Lower lobe of right lung (tissue), 2 donors: Measurements from ENCODE around the gene ACTA2. TPM values are rescaled to one million over a fixed set of nuclear protein-coding genes. Genes with fewer than 3 reads are reported as not detected.

Experiments
- ATAC-seq, 2 donors: fragments of 200-7000 bp; cut with Tn5 transposase; one replicate each; pipeline ENCODE4 v1.9.1; 2020 to 2022; ENCODE audit warnings: mild to moderate bottlenecking in 2 of 2, moderate library complexity in 2 of 2
- DNase-seq: peaks from one replicate; pipeline ENCODE4 v3.0.0-alpha.2; 2020
- H3K27ac ChIP-seq: fragments of 200-600 bp; one replicate; pipeline ENCODE4 v1.8.0; 2022
- H3K27me3 ChIP-seq: fragments of 200-600 bp; one replicate; pipeline ENCODE4 v1.8.0; 2022; ENCODE audit warnings: low read depth
- H3K36me3 ChIP-seq: fragments of 200-600 bp; one replicate; pipeline ENCODE4 v1.8.0; 2022; ENCODE audit warnings: mild to moderate bottlenecking
- H3K4me1 ChIP-seq: fragments of 200-600 bp; one replicate; pipeline ENCODE4 v1.8.0; 2022
- H3K4me3 ChIP-seq: fragments of 200-600 bp; one replicate; pipeline ENCODE4 v1.8.0; 2022; ENCODE audit warnings: mild to moderate bottlenecking
- H3K9me3 ChIP-seq: fragments of 200-600 bp; one replicate; pipeline ENCODE4 v1.8.0; 2022
- CTCF ChIP-seq: fragments of 200-600 bp; IDR thresholded peaks from one replicate; pipeline ENCODE4 v1.8.0; 2022; ENCODE audit warnings: antibody characterized with exemption, mild to moderate bottlenecking
- intact Hi-C: fragments of 100-400 bp; cut with DNase I; formaldehyde crosslinking; loops from one replicate; pipeline ENCODE4 v1.11.0; 2022
- total RNA-seq: library from RNA; stranded (reverse); fragmentation: NEBNext Ultra II Directional; extraction: Animal tissue kit (Norgen Biotek cat#: 25700); gene quantifications from one replicate; pipeline ENCODE4 v1.2.1, GENCODE V29; 2021
- donor health status: DM: no; HTN: yes; CAD: no; lungs with severe emphysema.

The ACTA2 gene
- total RNA-seq, 1 donor from 2014 or later = 204 TPM

- ATAC-seq = no peak
- H3K4me1 ChIP-seq = peaks cover 53% of the 10 kb centered on the region
- DNase-seq = no peak
- H3K36me3 ChIP-seq = no peaks in the 10 kb centered on the region
- H3K27me3 ChIP-seq = no peaks in the 10 kb centered on the region
- no peaks in the 10 kb centered on the region for H3K9me3 ChIP-seq
- no peak overlapping the region for H3K4me3 ChIP-seq
- peak; percentile 80 for TF ChIP-seq CTCF
- no peak overlapping the region for H3K27ac ChIP-seq
- intact Hi-C loops = loop anchor here (10.0 kb wide), 1 partner anchor 52 kb away; no protein-coding TSS in a partner anchor
Measured at GRCh38 chr10:88986549-88987242, 34.1 kb upstream of the ACTA2 start.

- TF ChIP-seq CTCF = no peak
- intact Hi-C loops = loop anchor here (10.0 kb wide), 1 partner anchor 50 kb away; no protein-coding TSS in a partner anchor
- H3K4me1 ChIP-seq = peaks cover 50% of the 10 kb centered on the region
Measured at GRCh38 chr10:88984525-88984924, 32.0 kb upstream of the ACTA2 start.

GRCh38 chr10:88983939-88984338 is 31.4 kb upstream of the ACTA2 start:
- ATAC-seq = no peak
- no peaks in the 10 kb centered on the region for H3K9me3 ChIP-seq
- peak overlapping the region; percentile 13 for H3K27ac ChIP-seq
- TF ChIP-seq CTCF = no peak
- no peak for DNase-seq
- peaks cover 44% of the 10 kb centered on the region for H3K4me1 ChIP-seq
- no peaks in the 10 kb centered on the region for H3K27me3 ChIP-seq
- intact Hi-C loops = loop anchor here (10.0 kb wide), 1 partner anchor 49 kb away; no protein-coding TSS in a partner anchor
- H3K4me3 ChIP-seq = no peak overlapping the region
- no peaks in the 10 kb centered on the region for H3K36me3 ChIP-seq

More at GRCh38 chr10:88984525-88984924, 32.0 kb upstream of the ACTA2 start:
- H3K9me3 ChIP-seq = no peaks in the 10 kb centered on the region
- DNase-seq = no peak
- no peaks in the 10 kb centered on the region for H3K27me3 ChIP-seq
- no peaks in the 10 kb centered on the region for H3K36me3 ChIP-seq
- no peak overlapping the region for H3K4me3 ChIP-seq
- no peak overlapping the region for H3K27ac ChIP-seq
- no peak for ATAC-seq

GRCh38 chr10:88983206-88983605 is 30.6 kb upstream of the ACTA2 start:
- Histone ChIP-seq H3K4me1 (peaks cover 38% of the 10 kb centered on the region), H3K4me3 (no peak overlapping the region), H3K36me3 (no peaks in the 10 kb centered on the region), H3K27ac (no peak overlapping the region), H3K9me3 (no peaks in the 10 kb centered on the region), H3K27me3 (no peaks in the 10 kb centered on the region)
- no peak for ATAC-seq
- no peak for DNase-seq
- intact Hi-C loops = loop anchor here (10.0 kb wide), 1 partner anchor 48 kb away; no protein-coding TSS in a partner anchor
- TF ChIP-seq CTCF = no peak

- Histone ChIP-seq H3K27ac (no peak overlapping the region), H3K4me3 (no peak overlapping the region), H3K4me1 (peaks cover 30% of the 10 kb centered on the region), H3K9me3 (no peaks in the 10 kb centered on the region), H3K36me3 (no peaks in the 10 kb centered on the region), H3K27me3 (no peaks in the 10 kb centered on the region)
- intact Hi-C loops = loop anchor here (10.0 kb wide), 1 partner anchor 48 kb away; no protein-coding TSS in a partner anchor
- no peak for TF ChIP-seq CTCF
- no peak for ATAC-seq
- DNase-seq = no peak
Measured at GRCh38 chr10:88982366-88982765, 29.8 kb upstream of the ACTA2 start.
